HG02759 (cell line): ENCODE measurements around the gene UBE2D2.
"Not testable (repeated sequence)": the region's sequence is repeated elsewhere in the genome, so short reads cannot be mapped to it uniquely, and the experiment has no call there.

Experiments used
- ATAC-seq: cut with Tn5 transposase; IDR thresholded peaks from one replicate; pipeline ENCODE4 v1.9.1; 2021; ENCODE audit warnings: mild to moderate bottlenecking, moderate library complexity; ENCODE audit not compliant: unreplicated experiment

Gene UBE2D2

DNA sequence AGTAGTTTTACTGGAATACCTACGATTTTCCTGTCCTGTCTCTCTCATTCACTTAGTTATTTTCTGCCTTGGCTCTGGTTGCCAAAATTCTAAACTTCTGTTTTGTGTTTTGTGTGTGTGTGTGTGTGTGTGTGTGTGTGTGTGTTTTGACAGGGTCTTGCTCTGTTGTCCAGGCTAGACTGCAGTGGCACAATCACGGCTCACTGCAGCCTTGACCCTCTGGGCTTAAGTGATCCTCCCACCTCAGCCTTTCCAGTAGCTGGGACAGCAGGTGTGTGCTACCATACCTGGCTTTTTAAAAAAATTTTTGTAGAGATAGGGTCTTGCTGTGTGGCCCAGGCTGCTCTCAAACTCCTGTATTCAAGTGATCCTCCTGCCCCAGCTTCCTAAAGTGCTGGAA, 17.2 kb downstream of the UBE2D2 start:
- no peak for ATAC-seq

DNA sequence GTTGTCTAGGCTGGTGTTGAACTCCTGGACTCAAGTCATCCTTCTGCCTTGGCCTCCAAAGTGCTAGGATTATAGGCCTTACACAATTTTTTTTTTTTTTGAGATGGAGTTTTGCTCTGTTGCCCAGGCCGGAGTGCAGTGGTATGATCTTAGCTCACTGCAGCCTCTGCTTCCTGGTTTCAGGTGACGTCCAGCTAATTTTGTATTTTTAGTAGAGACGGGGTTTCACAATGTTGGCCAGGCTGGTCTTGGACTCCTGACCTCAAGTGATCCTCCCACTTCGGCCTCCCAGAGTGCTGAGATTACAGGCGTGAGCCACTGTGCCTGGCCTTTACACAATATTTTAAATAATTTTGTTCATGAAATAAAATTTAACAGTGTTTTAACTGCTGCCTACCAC, 21.0 kb downstream of the UBE2D2 start:
- not testable (repeated sequence) for ATAC-seq

DNA sequence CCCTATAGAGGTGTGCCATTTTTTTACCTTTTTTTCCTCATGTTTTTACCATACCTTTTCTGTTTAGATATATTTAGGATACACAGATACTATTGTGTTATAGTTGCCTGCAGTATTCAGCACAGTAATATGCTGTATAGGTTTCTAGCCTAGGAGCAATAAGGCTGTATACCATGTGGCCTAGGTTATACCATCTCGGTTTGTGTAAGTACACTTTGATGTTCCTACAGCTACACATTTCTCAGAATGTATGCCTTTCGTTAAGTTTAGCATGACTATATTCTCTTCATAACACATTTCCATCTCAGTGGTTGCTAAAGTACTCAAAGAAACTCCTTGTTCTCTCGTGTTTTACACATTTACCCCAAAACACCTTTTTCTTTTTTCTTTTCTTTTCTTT, 23.0 kb downstream of the UBE2D2 start:
- no peak for ATAC-seq

DNA sequence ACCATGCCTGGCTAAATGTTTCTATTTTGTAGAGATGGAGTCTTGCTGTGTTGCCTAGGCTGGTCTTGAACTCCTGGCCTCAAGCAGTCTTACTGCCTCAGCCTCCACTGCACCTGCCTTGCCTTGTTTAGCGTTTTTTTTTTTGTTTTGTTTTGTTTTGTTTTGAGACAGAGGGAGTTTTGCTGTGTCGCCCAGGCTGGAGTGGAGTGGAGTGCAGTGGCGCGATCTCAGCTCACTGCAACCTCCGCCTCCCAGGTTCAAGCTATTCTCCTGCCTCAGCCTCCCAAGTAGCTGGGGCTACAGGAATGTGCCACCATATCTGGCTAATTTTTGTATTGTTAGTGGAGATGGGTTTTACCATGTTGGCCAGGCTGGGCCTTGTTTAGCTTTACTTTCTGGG, 27.0 kb downstream of the UBE2D2 start:
- not testable (repeated sequence) for ATAC-seq

DNA sequence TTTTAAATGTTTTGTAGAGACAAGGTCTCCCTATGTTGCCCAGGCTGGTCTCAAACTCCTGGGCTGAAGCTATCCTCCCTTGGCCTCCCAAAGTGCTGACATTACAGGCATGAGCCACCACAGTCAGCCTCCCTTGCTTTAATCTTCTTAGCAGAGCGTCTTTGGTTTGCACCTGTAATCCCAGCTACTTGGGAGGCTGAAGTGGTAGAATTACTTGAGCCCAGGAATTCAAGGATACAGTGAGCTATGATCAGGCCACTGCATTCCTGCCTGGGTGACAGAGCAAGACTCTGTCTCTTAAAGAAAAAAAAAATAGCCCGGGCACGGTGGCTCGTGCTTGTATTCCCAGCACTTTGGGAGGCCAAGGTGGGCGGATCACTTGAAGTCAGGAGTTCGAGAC, 27.8 kb downstream of the UBE2D2 start:
- no peak for ATAC-seq

DNA sequence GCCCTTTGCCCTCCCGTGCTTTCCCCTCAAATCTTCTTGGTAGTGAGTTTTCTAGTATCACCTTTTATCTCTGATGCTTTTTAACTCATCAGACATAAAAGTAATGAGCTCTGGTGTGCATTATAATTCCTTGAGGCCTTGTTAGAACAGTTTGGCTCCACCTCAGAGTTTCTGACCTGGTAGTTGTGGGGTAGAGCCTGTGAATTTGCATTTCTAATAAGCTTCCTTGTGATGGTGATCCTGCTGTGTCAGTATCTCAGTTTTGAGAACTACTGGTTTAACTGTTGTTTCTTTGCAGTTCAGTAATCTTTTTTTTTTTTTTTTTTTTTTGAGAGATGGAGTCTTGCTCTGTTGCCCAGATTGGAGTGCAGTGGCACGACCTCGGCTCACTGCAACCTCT, 31.1 kb downstream of the UBE2D2 start:
- peak; percentile 58 for ATAC-seq

DNA sequence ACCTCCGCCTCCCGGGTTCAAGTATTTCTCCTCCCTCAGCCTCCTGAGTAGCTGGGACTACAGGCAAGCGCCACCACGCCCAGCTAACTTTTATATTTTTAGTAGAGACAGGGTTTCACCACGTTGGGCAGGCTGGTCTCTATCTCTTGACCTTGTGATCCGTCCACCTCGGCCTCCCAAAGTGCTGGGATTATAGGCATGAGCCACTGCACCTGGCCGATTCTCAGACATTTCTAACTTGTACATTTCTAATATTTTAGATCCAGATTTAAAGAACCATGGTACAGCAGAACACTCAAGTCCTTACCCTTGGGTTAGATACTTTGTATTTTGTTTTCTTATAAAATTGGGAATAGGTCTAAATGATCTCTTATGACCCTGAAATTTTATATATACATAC, 31.9 kb downstream of the UBE2D2 start:
- not testable (repeated sequence) for ATAC-seq

DNA sequence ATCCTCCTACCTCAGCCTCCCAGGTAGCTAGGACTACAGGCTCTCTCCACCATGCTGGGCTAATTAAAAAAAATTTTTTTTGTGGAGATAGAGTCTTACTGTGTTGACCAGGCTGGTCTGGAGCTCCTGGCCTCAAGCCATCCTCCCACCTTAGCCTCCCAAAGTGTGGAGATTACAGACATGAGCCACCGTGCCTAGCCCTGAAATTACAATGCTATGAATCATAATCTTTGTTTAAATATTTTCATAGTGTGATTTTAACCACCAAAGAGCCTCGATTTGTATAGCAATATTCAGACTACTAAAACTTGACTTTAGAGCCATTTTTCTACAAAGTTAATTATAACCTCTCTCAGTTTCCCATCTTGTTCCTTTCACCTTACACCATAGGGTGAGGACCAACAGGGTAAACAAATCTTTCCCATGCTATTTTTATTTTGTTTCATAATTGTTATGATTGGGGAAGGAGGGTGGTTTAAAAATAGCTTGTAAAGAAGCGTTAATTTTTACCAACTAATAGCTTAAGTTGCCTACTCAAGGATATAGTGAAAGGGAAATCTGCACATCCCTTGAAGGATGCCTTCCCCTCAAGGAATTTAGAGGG, 32.7 kb downstream of the UBE2D2 start:
- no peak for ATAC-seq

DNA sequence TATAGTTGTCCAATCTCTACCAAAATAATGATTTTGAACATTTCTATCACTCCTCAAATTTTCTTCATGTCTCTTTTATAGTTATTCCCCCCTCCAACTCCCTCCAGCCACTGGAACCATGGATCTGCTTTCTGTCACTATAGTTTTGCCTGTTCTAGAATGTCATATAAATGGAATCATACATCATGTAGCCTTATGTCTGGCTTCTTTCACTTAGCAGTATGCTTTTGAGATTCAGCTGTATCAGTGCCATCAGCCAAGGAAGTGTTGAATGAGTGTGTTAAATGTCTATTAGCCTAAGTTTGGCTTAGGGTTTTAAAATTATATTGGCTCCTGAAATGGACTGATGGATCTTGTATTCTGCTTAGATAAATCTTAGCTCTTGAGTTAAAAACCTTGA, 36.0 kb downstream of the UBE2D2 start:
- no peak for ATAC-seq

- ATAC-seq, result not testable (repeated sequence)
These were observed 37.4 kb downstream of the UBE2D2 start for GRCh38 chr5:139598601-139598965.

GRCh38 chr5:139600336-139600949, 39.3 kb downstream of the UBE2D2 start:
- ATAC-seq, result no peak

- ATAC-seq, result no peak
These were observed 40.3 kb downstream of the UBE2D2 start for GRCh38 chr5:139601429-139601828.

DNA sequence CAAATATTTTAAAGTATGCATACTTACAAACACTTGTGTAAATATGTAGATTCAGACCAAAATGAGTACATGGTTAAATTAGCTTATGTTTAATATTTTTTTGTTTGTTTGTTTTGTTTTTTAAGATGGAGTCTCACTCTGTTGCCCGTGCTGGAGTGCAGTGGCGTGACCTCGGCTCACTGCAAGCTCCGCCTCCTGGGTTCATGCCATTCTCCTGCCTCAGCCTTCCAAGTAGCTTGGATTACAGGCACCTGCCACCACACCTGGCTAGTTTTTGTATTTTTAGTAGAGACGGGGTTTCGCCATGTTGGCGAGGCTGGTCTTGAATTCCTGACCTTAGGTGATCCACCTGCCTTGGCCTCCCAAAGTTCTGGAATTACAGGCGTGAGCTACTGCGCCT, 40.8 kb downstream of the UBE2D2 start:
- ATAC-seq, result not testable (repeated sequence)

DNA sequence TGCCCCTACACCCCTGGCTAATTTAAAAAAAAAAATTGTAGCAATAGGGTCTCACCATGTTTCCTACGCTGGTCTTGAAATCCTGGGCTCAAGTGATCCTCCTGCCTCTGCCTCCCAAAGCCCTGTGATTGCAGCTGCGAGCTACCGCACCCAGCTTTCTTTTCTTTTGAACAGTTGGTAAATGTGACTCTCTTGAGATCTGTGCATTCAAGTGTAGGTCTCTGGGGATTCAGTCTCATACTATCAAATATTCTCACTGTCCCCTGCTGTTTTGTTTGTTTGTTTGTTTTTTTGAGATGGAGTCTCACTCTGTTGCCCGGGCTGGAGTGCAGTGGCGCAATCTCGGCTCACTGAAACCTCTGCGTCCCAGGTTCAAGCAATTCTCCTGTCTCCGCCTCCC, 44.7 kb downstream of the UBE2D2 start:
- no peak for ATAC-seq

GRCh38 chr5:139611703-139612584, 50.8 kb downstream of the UBE2D2 start:
- ATAC-seq, result no peak

- ATAC-seq, result no peak
These were observed 58.7 kb downstream of the UBE2D2 start for GRCh38 chr5:139619861-139620260.

DNA sequence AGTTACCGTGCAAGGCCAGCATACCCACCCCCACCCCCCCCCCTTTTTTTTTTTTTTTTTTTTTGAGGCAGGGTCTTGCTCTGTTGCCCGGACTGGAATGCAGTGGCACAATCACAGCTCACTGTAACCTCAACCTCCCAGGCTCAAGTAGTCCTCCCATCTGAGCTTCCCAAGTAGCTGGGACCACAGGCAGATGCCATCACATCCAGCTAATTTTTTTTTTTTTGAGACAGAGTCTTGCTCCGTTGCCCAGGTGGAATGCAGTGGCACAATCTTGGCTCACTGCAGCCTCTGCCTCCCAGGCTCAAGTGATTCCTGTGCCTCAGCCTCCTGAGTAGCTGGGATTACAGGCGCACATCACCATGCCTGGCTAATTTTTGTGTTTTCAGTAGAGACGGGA, 64.3 kb downstream of the UBE2D2 start:
- not testable (repeated sequence) for ATAC-seq

DNA sequence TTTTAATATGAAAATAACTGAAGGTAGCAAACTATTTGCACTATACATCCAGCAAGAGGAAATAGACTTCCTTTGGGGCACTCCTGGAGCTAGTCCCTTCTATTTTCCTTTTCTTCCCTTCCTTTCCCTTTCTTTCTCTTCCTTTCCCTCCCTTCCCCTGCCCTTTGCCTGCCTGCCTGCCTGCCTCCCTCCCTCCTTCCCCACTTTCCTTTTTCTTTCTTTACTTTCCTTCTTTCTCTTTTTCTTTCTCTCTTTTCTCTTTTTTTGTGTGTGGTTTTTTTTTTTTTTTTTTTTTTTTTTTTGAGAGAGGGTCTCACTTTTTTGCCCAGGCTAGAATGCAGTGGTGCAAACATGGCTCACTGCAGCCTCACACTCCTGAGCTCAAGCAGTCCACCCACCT, 69.7 kb downstream of the UBE2D2 start:
- ATAC-seq, result no peak

DNA sequence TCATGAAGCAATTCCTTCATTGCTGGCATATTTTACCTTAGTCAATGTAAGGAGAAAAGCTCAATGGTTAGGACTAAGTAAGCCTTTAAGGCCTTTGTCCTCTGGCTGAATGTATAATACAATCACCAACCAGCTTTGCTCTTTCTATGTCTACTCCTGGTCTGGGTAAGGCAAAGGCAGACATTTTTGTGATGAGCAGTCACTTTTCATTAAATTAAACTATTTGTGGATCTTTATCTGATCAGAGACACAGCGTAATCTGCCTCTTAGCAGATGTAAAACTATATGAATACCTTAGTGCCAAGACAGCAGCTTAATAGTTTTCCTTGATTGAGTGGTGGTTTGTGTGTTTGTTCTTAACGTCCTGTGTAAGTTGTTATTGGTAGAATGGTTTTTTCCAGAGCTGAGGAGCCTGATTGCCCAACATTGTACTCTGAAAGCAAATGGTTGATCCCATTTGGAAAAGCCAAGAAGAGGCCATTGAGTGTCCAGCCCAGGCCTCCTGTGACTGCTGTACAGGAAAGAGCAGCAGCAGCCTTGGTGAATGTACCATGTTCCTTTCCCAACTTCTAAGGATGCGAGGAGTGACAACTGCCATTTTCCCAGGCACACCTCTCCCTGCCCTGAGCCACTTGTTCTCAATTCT, 70.5 kb downstream of the UBE2D2 start:
- no peak for ATAC-seq

DNA sequence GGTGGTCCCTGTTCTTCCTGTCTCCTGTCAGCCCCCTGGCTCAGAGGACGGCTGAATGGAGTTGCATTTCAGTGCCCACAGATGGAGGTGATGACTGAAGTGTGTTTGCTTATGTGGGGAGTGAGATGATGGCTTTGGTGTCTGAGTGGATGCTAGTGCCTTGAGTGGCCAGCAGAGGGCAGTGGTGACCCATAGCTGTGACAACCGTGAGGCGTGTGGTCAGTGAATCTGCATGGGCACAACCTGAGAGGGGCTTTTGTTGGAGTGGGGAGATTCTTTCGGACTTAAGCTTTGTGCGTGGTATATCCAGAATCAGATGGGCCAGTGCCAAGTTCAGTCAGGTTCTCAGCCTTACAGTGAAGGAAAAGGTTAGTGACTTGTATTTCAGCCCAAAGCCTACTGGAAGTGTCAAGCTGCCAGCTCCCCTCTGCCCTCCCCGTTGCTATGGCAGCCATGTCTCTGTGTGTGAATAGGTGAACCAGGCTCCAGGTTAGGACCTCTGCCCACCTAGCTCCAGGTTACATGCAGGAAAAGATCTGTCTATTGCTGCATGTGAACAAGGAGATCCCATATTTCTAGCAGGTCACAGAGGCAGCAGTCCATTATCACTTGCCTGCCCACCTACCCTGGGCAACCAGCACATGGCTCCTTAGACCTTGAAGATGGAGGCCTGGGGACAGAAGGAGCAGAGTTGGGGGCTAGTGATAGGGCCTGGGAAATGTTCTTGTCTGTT, 72.3 kb downstream of the UBE2D2 start:
- ATAC-seq, result no peak

DNA sequence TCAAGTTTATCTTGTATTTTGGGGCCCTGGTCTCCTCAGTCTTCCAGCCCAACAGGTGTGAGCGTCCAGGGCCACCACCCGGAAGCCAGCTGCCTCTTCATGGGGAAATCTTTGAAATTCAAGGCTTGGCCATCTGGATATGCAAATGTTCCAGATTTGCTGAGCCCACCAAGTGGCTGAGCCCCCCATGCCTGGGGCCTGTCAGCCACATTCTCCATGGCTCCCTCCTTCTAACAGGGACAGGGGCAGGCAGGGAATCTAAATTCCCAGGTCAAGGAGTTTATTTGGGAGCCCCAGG, 72.8 kb downstream of the UBE2D2 start:
- no peak for ATAC-seq
